Measurements from ENCODE around the gene SNCG.
A peak's percentile ranks its signal among the peaks of the same experiment; 100 is the strongest.

SNCG gene

GRCh38 chr10:86956848-86957448 lies 1.5 kb upstream of the SNCG start:
- DNase-seq: no peak
- intact Hi-C loops (cut with DNase I): no loop called here

DNA sequence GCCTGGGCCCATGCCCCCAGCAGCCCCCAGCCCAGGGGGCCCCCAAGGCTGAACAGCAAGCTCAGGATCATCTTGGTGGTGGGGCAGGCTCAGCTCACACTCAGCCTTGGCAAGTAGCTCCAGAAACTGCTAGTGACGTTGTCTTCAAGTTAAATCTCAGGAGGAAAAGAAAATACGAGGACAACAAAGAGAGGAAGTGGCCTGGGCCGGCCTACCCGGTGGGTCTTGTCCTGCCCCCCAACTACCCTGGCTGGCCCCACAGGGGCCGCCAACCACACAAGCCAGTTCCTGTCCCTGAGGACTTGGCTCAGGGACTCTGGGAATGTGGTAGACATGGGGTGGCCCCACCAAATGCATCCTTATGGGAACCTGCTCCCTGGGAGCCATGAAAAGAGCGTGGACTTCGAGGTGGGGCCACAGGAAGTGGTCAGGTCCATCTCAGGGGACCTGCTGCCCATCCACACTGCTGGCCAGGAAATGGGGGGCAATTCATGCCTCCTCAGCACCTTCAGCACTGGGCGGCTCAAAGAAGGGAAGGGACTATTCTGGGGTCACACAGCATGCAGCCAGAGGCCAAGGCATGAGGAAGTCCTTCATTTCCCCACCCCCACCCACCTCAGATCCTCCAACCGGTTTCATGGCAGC lies 806 bp upstream of the SNCG start, which contains the start of gene MMRN2:
TSS of gene MMRN2 (minus strand) at position 145 of the 645 bp plus-strand sequence. CDS start at position 71, 74 bp downstream.
- DNase-seq: no peak
- intact Hi-C loops (cut with DNase I): no loop called here

DNA sequence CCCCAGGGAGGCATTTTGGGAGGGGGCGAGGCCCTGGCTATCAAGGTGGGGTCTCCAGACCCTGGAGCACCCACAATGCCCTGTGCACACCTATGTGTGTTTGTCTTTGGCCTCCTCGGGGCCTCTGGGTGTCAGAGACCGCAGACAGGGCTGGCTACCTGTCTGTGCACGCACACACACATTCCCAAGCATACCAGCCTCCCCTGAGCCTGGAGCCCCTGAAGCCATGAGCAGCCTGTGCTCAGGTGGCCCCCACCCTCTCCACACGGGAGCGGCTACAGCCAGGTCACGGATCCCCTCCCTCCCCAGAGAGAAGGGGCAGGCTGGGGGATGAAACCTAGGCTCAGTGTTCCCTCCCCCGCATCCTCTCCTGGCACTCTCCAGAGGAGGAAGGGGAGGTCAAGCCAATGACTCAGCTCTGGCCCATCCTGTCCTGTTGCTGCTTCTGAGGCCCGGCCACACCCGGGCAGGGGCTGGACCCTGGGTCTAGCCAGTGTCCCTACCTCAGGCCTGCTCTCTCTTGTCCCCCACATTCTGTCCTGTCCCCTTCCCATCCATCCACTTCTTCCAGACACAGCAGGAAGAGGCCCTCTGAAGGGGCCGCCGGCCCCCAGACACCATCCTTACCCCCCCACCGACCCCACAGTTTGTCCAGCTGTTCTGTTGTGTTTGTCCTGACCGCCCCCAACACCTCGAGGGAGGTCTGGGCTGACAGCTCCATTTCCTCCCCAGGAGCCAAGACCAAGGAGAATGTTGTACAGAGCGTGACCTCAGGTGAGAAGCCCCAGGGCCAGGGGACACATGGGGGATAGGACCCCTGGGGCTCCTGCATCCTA lies 720 bp downstream of the SNCG start:
- DNase-seq: peak in 1 of 42 donors; percentile 15
- intact Hi-C loops (cut with DNase I): no loop called here

DNA sequence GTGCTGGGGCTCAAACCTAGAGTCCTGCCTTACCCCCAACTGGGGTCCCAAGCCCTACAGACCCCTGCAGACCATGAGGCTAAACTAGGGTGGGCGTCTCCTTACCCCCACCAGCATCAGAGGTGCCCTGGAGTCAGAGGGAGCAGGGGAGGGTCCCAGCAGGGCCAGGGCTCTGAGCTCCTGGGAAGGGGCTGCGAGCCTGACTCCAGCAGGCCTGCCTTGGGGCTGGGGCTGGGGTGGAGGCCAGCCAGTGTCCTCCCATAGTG lies 1.3 kb downstream of the SNCG start:
- no peak for DNase-seq
- intact Hi-C loops (cut with DNase I): no loop called here

- intact Hi-C loops (cut with DNase I): no loop called here
- DNase-seq: peak in 5 of 42 donors; percentile 26 to 47 (median 27)
Measured at GRCh38 chr10:86960003-86960862, 1.8 kb downstream of the SNCG start.

DNA sequence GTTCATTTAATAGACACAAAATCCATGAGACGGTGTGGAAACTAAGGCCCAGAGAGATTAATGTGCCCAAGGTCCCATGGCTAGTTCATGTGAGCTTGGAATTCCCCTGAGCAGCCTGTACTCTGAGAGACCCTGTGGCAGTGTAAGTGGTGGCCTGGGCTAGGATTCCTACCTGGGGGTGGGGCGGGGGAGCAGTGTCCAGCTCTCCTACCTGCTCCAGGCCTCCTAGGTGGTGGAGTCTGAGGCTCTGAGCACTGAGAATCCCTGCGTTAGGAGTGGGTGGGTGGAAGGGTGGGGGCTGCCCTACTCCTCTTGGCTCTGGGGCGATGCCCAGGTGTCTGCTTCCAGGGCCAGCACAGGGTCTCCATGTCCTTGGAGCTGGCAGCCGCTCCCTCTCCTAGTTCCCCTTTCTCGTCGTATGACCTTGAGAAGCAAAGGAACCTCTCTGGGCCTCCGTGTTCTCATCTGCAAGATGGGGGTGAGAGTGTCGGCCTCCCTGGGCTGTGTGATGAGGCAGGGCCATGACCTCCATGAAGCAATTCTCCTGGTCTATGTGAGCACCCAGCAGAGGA lies 2.5 kb downstream of the SNCG start:
- intact Hi-C loops (cut with DNase I): no loop called here
- DNase-seq: peak in 1 of 42 donors; percentile 12

GRCh38 chr10:86961481-86962091 lies 3.2 kb downstream of the SNCG start:
- intact Hi-C loops (cut with DNase I): no loop called here
- DNase-seq: peak in 4 of 42 donors; percentile 18 to 31 (median 23)

DNA sequence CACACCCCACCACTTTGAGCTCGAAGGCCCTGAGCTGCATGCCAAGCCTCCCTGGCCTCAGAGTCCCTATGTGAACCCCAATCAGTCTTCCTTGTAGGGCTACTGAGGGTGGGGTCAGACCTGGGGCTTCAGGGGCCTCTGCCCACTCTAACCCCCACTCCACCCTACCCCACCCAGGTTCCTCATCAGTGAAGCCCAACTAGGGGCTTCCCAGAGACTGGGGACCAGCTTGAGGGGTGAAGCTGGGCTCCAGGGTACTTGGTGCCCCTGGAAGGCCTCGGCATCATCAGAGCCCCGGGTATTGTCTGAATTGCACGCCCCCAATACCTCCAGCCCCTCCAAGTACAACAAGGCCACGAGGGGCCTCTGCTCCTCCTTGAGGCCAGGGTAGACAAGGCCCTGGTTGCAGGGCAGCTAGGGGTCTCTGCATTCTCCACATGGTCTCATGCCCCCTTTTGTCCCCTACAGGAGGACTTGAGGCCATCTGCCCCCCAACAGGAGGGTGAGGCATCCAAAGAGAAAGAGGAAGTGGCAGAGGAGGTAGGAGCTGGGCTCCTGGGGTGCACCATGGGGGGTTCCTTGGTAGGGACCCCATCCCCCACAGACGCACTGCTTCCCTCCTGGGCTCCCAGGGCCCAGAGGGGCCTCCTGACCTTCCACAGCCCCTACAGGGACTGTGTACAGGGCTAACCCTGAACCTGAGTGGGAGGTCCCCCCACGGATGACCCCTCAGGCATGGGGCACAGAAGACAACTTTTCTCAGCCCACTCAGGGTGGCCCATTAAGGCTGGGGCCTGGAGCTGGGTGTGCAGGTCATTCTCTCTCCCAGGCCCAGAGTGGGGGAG lies 4.0 kb downstream of the SNCG start:
- intact Hi-C loops (cut with DNase I): no loop called here

GRCh38 chr10:86962981-86963310 lies 4.5 kb downstream of the SNCG start:
- DNase-seq: peak in 7 of 42 donors; percentile 0 to 19 (median 10)
- intact Hi-C loops (cut with DNase I): no loop called here

More for the DNA sequence above, 4.0 kb downstream of the SNCG start:
- peak in 8 of 42 donors; percentile 1 to 21 (median 11) for DNase-seq

GRCh38 chr10:86963341-86963919 lies 5.0 kb downstream of the SNCG start:
- DNase-seq: peak in 8 of 42 donors; percentile 4 to 29 (median 9)
- intact Hi-C loops (cut with DNase I): no loop called here

DNA sequence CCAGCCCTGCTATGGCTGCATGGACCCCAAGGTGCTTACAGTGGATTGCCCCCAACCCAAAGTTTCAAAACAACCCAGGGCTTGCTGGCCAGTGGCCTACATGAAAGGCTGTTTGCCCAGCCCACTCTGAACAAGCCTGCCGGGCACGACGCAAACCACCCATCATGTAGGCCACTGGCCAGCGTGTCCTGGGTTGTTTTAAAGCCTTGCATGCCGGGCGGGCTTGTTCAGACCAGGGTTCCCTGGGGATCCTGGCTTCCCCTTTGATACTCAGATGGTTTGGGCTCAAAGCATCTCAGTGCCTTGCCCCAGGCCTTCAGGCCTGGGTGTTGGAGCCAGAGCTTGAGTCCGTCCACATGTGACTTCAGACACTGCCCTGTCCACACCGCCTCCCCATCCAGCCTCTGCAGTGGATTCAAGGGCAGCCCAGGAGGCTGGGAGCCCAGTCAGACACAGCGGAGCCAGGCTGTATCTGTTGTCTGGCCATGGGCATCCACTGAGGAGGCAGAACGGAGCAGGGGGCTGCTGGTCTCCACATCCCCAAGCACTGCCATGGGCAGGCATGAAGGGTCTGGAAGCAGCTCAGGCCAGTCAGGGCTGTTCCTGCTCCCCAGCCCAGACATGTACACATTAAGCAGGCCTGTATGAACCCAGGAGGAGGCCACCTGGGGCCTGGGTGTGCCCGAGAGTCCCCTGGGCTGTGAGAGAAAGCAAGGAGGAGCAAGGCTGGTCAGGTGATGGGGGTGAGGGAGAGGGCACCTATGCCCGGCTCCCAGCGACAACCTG lies 5.9 kb downstream of the SNCG start:
- peak in 10 of 42 donors; percentile 3 to 34 (median 22) for DNase-seq
- intact Hi-C loops (cut with DNase I): no loop called here

- intact Hi-C loops (cut with DNase I): no loop called here
- DNase-seq: peak in 7 of 42 donors; percentile 3 to 28 (median 7)
Measured at GRCh38 chr10:86964847-86965190, 6.4 kb downstream of the SNCG start.

GRCh38 chr10:86965986-86966654 lies 7.7 kb downstream of the SNCG start:
- DNase-seq: peak in 6 of 42 donors; percentile 4 to 37 (median 17)
- intact Hi-C loops (cut with DNase I): no loop called here

- intact Hi-C loops (cut with DNase I): no loop called here
- DNase-seq: peak in 7 of 42 donors; percentile 7 to 35 (median 27)
Measured at GRCh38 chr10:86967481-86967941, 9.1 kb downstream of the SNCG start.

DNA sequence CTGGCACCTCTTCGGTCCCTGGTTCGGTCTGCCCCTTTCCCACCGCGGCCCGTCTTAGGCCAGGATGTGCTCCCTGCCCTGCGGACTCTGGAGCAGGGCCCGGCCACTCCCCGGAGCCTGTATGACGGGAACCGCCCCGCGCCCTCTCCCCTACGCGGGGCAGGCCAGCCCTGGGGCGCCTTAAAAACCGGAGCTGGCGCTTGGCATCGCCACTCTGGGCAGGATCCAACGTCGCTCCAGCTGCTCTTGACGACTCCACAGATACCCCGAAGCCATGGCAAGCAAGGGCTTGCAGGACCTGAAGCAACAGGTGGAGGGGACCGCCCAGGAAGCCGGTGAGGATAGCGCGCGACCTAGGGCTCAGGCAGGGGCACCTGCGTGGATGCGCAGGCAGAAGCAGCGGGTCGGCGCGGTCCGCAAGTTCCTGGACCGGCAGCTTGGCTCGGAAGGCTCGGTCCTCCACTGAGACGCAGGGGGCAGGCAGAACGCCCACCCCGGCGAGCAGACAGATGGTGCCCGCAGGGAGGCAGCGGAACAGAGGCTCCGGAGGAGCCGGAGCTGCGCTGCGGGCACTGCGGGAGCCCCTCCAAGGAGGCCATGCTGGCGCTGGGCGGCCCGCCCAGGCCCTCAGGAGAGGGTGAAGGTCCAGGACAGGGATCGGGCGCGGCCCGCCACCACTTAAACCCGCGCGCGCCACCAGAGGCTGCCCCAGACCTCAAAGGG lies 10.0 kb downstream of the SNCG start, which contains the start of gene ADIRF:
TSS of gene ADIRF (plus strand) at position 212 of the 723 bp plus-strand sequence. CDS start at position 275, 63 bp downstream.
- peak in 9 of 42 donors; percentile 8 to 38 (median 32) for DNase-seq
- intact Hi-C loops (cut with DNase I): no loop called here
